A172 (cell line): ENCODE data around the gene HRH2. TPM values are rescaled to one million over a fixed set of nuclear protein-coding genes. Genes with fewer than 3 reads are reported as not detected.

Experiments
- DNase-seq: peaks from one replicate; pipeline ENCODE4 v3.0.0-alpha.2; 2015; ENCODE audit warnings: low spot score
- total RNA-seq: library from RNA; depleted of rRNA; stranded (reverse); fragments of >200 nt; shearing (Covaris generic); gene quantifications from 2 replicates; pipeline ENCODE4 v1.2.3, GENCODE V29; 2014

The HRH2 gene
- total RNA-seq, 1 experiment from 2014 or later, result 0.88 TPM

- no peak for DNase-seq
Measured at GRCh38 chr5:175675873-175676272, 18.0 kb downstream of the HRH2 start.

GRCh38 chr5:175677571-175677970, 19.7 kb downstream of the HRH2 start:
- DNase-seq, result no peak

GRCh38 chr5:175678074-175678473, 20.2 kb downstream of the HRH2 start:
- no peak for DNase-seq

GRCh38 chr5:175679411-175679810, 21.5 kb downstream of the HRH2 start:
- no peak for DNase-seq

- DNase-seq, result no peak
Measured at GRCh38 chr5:175680020-175680419, 22.1 kb downstream of the HRH2 start.

GRCh38 chr5:175680463-175680862, 22.6 kb downstream of the HRH2 start:
- DNase-seq, result no peak

- DNase-seq, result no peak
Measured at GRCh38 chr5:175681045-175681967, 23.4 kb downstream of the HRH2 start.

- DNase-seq, result no peak
Measured at GRCh38 chr5:175681968-175682340, 24.1 kb downstream of the HRH2 start.

GRCh38 chr5:175682664-175683063, 24.8 kb downstream of the HRH2 start:
- DNase-seq, result no peak

- DNase-seq, result no peak
Measured at GRCh38 chr5:175683231-175683630, 25.4 kb downstream of the HRH2 start.

- DNase-seq, result no peak
Measured at GRCh38 chr5:175683921-175684320, 26.1 kb downstream of the HRH2 start.

- DNase-seq, result no peak
Measured at GRCh38 chr5:175684931-175685330, 27.1 kb downstream of the HRH2 start.

GRCh38 chr5:175685701-175686350, 28.0 kb downstream of the HRH2 start:
- DNase-seq, result no peak

GRCh38 chr5:175686396-175686795, 28.5 kb downstream of the HRH2 start:
- no peak for DNase-seq

GRCh38 chr5:175686826-175687225, 29.0 kb downstream of the HRH2 start:
- no peak for DNase-seq

GRCh38 chr5:175687231-175687701, 29.4 kb downstream of the HRH2 start:
- no peak for DNase-seq

- DNase-seq, result no peak
Measured at GRCh38 chr5:175688352-175689146, 30.7 kb downstream of the HRH2 start.

- DNase-seq, result peak; percentile 28
Measured at GRCh38 chr5:175689147-175689991, 31.5 kb downstream of the HRH2 start.

GRCh38 chr5:175690025-175690424, 32.2 kb downstream of the HRH2 start:
- DNase-seq, result no peak

GRCh38 chr5:175690586-175690985, 32.7 kb downstream of the HRH2 start:
- no peak for DNase-seq

GRCh38 chr5:175691761-175692160, 33.9 kb downstream of the HRH2 start:
- no peak for DNase-seq
